GM18858 (cell line): ENCODE results near the gene COL6A6.

ENCODE experiments used
- ATAC-seq: cut with Tn5 transposase; IDR thresholded peaks from one replicate; pipeline ENCODE4 v1.9.1; 2021; ENCODE audit not compliant: unreplicated experiment

COL6A6 gene, protein sequence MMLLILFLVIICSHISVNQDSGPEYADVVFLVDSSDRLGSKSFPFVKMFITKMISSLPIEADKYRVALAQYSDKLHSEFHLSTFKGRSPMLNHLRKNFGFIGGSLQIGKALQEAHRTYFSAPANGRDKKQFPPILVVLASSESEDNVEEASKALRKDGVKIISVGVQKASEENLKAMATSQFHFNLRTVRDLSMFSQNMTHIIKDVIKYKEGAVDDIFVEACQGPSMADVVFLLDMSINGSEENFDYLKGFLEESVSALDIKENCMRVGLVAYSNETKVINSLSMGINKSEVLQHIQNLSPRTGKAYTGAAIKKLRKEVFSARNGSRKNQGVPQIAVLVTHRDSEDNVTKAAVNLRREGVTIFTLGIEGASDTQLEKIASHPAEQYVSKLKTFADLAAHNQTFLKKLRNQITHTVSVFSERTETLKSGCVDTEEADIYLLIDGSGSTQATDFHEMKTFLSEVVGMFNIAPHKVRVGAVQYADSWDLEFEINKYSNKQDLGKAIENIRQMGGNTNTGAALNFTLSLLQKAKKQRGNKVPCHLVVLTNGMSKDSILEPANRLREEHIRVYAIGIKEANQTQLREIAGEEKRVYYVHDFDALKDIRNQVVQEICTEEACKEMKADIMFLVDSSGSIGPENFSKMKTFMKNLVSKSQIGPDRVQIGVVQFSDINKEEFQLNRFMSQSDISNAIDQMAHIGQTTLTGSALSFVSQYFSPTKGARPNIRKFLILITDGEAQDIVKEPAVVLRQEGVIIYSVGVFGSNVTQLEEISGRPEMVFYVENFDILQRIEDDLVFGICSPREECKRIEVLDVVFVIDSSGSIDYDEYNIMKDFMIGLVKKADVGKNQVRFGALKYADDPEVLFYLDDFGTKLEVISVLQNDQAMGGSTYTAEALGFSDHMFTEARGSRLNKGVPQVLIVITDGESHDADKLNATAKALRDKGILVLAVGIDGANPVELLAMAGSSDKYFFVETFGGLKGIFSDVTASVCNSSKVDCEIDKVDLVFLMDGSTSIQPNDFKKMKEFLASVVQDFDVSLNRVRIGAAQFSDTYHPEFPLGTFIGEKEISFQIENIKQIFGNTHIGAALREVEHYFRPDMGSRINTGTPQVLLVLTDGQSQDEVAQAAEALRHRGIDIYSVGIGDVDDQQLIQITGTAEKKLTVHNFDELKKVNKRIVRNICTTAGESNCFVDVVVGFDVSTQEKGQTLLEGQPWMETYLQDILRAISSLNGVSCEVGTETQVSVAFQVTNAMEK (N-terminal part only)

DNA sequence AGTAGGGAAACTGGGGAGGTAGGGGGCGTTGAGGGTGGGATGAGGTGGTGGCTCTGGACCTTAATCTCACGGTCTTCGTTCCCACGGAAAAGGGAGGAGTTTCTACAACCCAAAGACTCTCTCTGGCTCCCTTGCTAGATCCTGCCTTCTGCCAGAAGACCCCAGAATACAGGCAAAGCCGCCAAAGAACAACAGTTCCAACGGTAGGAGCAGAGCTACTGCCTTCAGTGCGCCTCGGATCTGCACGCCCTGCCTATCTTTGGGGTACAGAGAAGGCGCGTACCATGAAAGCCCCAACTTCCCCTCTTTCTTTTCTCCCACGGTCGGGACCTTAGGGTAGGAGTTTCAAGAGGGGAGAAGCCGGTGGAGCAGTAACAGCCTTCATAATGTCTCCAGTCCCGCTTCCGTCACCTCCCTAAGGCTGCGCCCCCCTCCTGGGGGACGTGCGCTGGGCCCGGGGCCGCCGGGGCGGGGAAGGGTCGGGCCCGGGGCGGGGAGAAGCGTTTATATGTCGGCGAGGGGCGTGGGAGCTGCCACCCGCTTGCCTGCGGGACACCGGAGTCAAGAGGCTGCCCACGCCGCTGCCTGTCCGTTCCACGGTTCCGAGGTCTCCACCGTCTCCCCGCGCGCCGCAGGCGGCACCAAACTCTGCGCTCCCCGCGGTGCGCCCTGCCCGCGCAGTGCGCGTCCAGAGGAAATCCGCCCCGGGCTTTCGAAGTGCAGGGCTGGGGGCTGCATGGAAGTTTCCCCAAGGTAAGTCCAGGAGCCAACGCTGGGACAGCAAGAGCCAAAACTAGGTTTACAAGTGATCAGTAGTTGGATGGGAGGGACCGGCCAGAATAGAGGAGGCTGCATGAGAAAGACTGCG is at the start of gene COL6A6:
Gene COL6A6, plus strand, starts transcription at position 533 of the 868 bp plus-strand sequence. CDS start 43,188 bp downstream, outside the sequence.
- ATAC-seq, result no peak

DNA sequence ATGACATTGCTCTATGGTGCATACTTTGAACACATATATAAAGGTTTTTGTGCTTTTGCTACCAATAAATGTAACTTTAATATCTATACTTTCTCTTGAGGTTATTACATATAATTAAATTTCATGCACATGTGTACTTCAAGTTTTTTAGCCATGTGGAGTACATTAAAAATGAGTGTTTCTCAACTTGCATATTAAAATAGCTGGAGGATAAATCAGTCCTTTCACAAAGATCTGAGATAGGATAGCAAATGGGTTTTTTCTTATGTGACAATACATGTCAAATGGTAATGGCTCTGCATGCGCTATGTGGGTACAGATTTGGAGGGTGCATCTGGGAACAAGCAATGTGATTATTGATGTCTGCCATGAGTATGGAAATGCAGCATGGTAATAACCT is 48.7 kb upstream of the COL6A6 start:
- no peak for ATAC-seq

DNA sequence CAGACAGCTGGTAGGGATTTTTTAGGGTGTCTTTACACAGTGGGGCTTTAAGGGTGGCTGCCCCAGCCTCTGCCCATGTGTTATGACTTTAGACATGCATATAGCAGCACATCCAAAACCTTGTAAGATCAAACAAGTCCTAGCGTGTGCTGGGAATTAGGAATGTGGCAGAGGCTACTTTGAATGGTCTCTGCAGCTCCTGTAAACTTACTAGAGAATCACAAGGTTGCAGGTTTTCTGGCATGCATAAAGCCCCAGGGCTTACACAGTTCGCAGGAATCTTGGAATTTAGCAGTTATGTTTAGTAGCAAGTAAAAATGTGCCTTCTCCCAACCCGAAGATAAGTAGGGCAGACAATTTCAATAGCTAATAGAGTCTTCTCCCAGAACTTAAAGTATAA is 46.9 kb upstream of the COL6A6 start:
- no peak for ATAC-seq

DNA sequence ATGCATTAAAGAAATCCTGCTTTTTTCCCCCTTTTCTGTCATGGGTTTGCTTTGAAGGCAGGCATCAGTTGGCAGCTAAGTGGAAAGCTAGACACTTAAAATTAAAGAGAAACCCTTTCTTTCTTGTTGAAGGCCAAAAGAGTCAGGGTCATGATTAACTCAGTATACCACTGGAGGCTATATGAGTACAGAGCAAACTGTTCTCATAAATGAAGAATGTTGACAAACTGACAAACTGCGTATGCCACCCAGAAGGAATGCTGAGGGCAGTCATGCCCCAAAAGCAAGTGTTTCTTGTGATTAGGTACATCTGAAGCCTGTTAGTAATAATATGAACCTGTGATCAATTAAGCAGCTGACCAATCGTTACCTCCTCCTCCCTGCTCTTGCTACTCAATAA is 43.6 kb upstream of the COL6A6 start:
- no peak for ATAC-seq

DNA sequence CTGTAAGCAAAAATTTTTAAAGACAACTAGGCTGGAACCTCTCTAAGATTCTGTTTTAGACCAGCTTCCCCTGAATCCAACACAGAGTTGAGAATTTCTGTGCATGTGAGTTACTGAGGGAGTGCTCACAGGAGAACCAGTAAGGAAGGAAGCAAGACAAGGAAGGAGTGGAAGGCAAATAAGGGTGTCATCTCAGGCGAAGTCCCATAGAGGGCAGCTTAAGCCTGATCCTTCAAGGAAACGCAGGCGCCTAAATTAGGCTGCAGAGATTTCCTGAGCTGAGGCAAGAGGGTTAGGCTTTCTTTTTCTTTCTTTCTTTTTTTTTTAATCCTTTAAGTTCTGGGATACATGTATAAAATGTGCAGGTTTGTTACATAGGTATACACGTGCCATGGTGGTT is 36.2 kb upstream of the COL6A6 start:
- no peak for ATAC-seq

DNA sequence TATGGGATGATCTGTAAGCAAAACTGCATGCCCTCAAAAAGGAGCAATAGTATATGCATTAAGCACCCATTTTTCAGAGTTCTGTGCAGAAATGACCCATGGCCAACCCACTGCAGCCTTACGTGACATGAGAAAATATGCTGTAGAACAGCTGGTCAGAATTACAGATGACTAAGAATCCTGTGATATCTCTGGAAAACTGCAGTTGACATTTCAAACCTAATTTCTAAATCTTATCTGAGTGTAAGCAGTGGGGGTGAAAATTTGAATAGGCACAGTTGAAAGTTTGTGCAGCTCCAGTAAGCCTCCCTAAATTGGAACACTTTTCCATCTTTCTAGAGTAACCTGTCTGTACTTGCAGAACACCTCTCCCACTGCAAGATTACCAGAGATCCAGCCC is 28.7 kb upstream of the COL6A6 start:
- no peak for ATAC-seq

DNA sequence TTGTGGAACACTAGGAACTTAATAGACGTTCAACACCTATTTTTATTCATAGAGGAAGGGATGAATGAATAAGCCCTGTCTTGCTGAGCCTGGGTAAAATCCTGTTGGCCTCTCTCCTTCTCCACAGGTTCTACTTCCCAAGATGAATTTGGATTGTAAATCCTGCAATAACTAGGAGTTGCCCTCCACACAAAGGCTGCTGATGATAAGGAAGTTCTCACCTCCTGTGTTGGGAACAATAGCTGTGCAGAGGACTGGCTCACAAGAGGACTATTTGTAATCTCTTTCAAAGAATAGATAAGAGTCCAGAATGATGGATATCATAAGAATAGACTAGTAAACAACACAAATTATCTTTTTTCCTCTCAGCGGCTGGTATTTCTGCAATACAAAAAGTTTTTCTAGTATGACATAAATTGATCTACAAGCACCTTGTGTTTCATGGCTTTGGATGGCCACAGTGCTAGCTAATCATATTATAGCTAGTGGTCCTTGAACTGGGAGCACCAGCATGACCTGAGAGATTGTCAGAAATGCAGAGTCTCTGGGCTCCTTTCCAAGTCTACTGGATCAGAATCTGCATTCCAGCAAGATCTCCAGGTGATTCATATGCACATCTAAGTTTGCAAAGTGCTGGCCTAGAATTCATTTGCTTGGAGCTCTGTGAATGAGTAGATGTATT is 28.1 kb upstream of the COL6A6 start:
- no peak for ATAC-seq

DNA sequence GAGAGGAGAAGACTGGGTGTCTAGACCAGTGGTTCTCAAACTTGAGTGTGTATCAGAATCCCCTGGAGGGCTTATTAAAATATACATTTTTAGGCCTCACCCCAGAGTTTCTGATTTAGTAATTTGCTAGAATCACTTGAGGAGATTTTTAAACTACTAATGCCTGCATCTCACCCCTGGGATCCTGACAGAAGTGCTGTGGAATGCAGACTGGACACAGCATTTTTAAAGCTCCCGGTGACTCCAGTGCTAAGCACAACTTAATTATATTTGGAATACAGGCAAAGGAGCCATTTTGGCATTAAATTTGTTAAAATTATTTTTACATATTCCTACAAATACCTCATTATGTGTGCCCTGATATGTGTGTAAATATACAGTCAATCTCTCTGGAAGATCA is 26.7 kb upstream of the COL6A6 start:
- ATAC-seq, result no peak

DNA sequence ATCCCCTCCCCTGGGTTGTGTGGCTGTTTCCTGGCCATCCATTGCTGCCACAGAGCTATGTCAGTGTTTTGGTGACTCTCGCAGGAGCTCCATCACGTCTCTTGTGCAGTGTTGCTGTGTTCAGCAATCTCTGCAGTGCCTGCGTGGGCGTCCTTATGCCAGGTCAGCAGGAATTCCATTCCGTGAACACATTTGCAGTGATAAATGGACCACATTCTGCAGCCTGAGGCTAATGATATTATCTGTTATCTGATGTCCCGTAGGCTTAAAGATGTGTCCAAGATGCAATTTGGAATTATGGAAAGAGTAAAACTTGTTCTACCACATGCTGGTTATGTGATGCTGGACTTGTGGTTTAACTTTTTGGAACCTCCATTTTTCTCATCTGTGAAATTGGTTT is 25.5 kb upstream of the COL6A6 start:
- no peak for ATAC-seq

DNA sequence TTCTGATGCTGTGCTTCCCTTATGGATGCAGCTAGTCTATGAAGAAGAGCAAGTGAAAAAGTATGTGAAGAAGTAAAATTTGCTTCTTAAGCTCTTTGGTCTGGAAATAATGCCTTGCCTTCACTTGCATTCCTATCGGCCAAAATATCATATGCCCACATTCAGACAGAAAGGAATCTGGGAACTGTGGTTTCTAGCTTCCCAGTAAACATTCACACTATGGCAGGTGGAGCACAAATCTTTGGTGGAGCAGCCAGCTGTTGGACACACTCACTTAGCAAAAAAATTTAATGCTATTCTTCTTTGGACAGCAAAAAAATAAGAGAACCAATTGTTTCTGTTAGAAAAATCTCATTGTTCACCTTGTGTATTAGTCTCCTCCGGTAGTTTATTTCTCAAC is 12.3 kb upstream of the COL6A6 start:
- no peak for ATAC-seq

DNA sequence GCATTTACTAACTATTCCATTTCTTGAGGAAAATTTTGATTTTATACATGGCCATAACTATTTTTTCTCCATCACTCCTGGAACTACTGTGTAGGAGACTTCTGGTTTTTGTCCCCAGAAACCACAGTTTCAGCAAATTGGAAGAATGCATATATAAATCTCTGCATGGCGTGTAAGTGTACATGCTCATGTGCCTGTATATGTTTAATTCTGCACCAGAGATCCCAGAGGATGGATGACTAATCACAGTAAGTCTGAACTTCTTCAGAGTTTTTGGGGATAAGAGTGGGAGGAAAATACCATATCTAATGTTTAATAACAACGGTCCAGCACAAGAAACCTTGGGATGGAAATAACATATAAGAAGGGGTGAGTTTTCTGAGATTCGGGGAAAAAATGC is 10.9 kb upstream of the COL6A6 start:
- no peak for ATAC-seq

DNA sequence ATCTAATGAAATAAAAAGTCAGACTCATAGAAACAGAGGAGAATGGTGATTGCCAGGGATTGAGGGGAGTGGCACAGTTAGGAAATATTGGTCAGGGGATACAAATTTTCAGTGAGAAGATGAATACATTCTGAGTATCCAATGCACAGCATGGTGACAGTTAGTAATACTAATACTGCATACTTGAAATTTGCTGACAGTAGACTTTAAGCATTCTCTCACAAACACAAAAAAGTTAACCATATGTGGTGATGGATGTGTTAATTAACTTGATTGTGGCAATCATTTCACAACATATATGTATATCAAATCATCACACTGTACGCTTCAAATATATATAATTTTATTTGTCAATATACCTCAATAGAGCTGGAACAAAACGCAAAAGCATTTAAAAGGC is 9.2 kb upstream of the COL6A6 start:
- no peak for ATAC-seq

DNA sequence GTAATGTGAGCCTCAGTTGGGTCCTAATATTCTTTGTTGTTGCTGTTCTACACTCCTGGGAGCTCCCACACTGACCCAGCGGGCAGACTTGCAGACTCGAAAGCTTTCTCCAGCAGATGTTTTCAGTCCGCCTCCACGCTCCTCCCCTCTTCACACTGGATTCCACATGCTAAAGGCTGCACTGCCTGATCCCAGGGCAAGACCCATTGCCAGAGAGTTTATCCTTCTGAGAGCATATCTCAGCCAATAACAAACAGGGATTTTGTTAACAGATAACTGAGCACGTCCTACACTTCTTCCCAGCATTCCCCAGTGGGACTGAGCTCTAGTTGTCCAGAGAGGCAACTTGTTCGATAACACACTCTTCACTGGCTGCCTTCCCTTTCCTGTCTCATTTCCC is 8.0 kb upstream of the COL6A6 start:
- no peak for ATAC-seq

DNA sequence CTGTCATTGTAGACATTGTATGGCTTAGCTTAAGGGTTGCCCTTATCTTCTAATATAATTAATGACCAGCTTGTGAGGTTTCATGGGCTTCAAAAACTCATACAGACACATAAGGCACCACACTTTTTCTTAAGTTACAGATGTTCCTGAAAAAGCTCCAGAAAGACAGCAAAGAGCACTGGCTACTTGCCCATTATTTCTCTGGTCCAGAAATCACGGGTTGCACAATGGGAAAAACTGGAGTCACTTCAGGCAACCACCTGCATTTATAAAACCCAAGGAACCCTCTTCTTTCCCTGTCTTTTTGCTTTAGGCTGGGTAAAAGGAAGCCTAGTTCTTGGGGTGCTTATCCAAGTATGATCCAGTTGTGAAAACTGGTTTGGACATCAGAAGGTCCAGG is 2.3 kb upstream of the COL6A6 start:
- ATAC-seq, result no peak

DNA sequence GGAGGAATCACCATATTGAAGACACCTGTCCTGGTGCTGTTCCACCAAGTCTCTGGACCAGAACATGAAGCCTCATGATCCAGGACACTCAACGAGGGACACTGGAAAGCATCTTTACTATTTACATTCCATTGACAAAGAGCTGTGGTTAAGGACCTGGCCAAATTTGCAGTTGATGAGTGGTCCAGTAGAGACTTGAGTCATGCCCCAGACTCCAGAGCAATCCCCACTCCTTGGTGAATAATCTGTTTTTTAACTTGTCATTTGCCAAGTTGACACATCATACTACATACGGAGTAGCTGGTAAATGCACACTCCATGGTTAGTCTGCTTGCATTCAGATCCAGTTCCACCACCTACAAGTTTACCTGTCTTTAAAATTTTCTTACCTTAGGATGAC is 1.2 kb upstream of the COL6A6 start:
- ATAC-seq, result no peak

DNA sequence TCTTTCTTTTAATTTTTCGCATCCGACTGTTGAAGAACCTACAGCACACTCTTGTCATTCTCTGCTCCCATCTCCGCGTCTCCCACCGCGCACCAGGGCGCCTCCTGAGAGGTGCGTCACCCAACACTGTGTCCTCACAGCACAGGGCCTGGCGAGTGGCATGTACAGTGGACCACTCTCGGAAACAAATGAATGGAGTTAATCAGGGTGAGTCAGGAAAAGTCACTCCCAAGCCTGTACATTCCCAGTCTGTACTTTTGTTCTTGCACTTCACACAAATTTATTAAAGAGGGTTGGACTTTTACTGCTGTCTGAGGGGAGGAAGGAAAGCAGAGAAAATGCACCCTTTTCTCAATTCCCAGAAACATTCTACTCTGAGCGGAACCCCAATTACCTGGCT is 625 bp downstream of the COL6A6 start:
- no peak for ATAC-seq

DNA sequence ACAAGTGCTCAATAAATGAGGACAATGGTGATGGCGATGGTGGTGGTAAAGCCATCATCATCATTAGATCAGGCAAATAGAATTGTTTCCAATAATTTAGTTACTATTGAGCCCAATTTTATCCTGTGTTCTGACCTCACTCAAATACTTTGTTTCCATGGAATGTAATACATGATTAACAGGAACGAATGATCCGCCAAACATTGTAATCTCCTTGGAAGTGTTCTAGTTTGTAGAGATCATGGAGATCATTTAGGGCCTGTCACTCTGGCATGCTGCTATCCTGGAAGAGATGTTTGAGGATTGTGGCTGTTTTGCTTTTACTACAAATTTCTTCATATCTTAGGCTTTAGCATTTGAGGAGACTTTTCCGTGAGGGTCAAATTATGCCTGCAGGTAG is 2.8 kb downstream of the COL6A6 start:
- no peak for ATAC-seq

DNA sequence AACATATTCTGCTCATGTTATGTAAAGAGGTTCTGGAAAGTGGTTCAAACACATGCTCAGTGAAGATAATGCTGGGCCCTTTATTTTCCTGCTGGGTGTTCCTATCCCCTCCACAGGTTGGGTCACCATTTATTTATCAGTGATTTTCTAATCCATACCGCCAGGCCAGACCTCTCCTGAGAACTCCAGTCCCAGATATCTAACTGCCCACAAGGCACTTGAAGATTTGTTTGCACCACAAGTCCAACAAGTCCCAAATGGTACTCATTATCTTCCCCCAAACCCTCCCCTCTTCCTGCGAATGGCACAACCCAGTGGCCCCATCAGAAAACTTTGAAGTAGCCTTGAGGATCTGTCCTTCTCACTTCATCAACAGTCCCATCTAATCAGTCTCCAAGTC is 5.4 kb downstream of the COL6A6 start:
- no peak for ATAC-seq

DNA sequence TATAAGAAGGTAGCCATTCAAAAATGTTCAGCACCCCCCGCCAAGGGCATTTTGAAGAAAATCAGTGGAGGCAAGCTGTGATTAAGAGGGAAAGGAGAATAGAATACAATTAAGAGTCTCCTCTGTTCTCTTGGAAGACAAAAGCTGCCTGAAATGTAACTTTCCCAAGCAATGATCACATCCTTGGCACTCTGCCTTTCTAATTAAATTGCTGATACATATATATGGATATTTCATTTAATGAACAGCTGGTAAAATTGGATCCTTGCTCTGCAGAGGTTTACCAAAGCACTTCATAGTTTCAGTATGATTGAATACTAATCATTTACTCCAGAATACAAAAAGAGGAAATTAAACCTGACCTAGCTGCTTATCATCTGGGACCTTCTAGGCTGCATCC is 10.4 kb downstream of the COL6A6 start:
- no peak for ATAC-seq

DNA sequence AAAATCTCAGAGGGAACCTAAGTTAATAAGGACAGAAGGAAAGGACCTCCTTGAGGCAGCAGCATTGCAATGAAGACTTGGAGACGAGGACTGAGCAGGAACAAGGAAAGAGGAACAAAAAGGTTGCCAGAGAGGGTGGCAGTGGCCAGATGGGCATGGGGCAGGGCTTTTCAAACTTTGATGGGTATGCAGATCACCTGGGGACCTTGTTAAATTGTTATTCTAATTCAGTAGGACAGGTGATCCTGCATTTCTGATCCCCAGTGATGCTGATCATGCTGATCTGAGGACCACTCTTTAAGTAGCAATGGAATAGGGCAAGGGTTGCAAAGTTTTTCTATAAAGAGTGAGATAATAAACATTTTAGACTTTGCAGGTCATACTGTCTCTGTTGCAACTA is 11.1 kb downstream of the COL6A6 start:
- ATAC-seq, result no peak
